ENCODE results near the gene CEP170B.

GRCh38 chr14:104898870-104899510 is 33.9 kb downstream of the CEP170B start:
- TF ChIP-seq EZH2 (conservative IDR thresholded peaks at IDR 0.05; ENCODE audit: low read depth, low read length): no peak
- TF ChIP-seq PHF5A (CRISPR knock-in tag; IDR thresholded peaks at IDR 0.05; ENCODE audit: low read depth, unreplicated experiment): no peak
- no peak for TF ChIP-seq SP1 (IDR thresholded peaks at IDR 0.05)
- TF ChIP-seq SP1 (CRISPR knock-in tag; IDR thresholded peaks at IDR 0.05): no peak
- no peak for TF ChIP-seq FOXA1 (IDR thresholded peaks at IDR 0.05)
- TF ChIP-seq FOXA1 (CRISPR knock-in tag; IDR thresholded peaks at IDR 0.05): no peak
- TF ChIP-seq RFX5 (IDR thresholded peaks at IDR 0.05; ENCODE audit: low read depth, low read length): no peak
- TF ChIP-seq, protein P1, sequence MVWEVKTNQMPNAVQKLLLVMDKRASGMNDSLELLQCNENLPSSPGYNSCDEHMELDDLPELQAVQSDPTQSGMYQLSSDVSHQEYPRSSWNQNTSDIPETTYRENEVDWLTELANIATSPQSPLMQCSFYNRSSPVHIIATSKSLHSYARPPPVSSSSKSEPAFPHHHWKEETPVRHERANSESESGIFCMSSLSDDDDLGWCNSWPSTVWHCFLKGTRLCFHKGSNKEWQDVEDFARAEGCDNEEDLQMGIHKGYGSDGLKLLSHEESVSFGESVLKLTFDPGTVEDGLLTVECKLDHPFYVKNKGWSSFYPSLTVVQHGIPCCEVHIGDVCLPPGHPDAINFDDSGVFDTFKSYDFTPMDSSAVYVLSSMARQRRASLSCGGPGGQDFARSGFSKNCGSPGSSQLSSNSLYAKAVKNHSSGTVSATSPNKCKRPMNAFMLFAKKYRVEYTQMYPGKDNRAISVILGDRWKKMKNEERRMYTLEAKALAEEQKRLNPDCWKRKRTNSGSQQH (CRISPR knock-in tag; IDR thresholded peaks at IDR 0.05; ENCODE audit: low read depth): no peak
- TF ChIP-seq ETV5 (CRISPR knock-in tag; IDR thresholded peaks at IDR 0.05; ENCODE audit: borderline replicate concordance): no peak
- TF ChIP-seq REXO4 (CRISPR knock-in tag; IDR thresholded peaks at IDR 0.05; ENCODE audit: borderline replicate concordance): no peak
- no peak for TF ChIP-seq PATZ1 (CRISPR knock-in tag; IDR thresholded peaks at IDR 0.05)
- TF ChIP-seq CTCF (CRISPR knock-in tag; IDR thresholded peaks at IDR 0.05): no peak
- no peak for TF ChIP-seq ZNF292 (CRISPR knock-in tag; IDR thresholded peaks at IDR 0.05; ENCODE audit: borderline replicate concordance, low read depth)
- TF ChIP-seq ZNF317 (CRISPR knock-in tag; IDR thresholded peaks at IDR 0.05): no peak
- TF ChIP-seq, protein P2, sequence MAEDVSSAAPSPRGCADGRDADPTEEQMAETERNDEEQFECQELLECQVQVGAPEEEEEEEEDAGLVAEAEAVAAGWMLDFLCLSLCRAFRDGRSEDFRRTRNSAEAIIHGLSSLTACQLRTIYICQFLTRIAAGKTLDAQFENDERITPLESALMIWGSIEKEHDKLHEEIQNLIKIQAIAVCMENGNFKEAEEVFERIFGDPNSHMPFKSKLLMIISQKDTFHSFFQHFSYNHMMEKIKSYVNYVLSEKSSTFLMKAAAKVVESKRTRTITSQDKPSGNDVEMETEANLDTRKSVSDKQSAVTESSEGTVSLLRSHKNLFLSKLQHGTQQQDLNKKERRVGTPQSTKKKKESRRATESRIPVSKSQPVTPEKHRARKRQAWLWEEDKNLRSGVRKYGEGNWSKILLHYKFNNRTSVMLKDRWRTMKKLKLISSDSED (CRISPR knock-in tag; IDR thresholded peaks at IDR 0.05): no peak
